ENCODE measurements around the gene DGKD.

The DGKD gene

DNA sequence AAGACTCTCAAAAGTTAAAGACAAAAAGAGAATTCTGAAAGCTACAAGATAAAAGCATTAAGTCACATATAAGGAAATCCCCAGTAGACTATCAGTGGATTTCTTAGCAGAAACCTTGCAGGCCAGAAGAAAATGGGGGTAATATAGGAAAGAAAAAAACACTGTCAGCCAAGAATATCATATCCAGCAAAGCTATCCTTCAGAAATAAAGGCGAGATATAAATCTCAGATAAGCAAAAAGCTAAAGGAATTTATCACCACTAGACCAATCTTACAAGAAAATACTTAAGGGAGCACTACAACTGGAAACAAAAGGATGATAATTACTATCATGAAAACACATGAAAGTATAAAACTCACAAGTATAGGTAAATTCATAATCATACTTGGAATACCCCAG, 149.2 kb downstream of the DGKD start:
- Histone ChIP-seq H2AFZ (ENCODE audit: low read depth, low read length, severe bottlenecking) (no peak overlapping the region), H3K27me3 (ENCODE audit: low read length) (no peaks in the 10 kb centered on the region), H3K9ac (ENCODE audit: low read length) (no peak overlapping the region), H3F3A (ENCODE audit: insufficient read depth) (no peaks in the 10 kb centered on the region), H3K9me3 (ENCODE audit: insufficient read depth, low read length) (peaks cover 10% of the 10 kb centered on the region; the same call in 1 of the 2 replicates), H4K20me1 (ENCODE audit: low read depth, low read length) (no peaks in the 10 kb centered on the region), H3K4me3 (ENCODE audit: insufficient read depth, low read length, poor library complexity, severe bottlenecking) (no peak overlapping the region), H3K79me2 (ENCODE audit: insufficient read depth, low read length) (no peaks in the 10 kb centered on the region), H3K9me2 (replicated peaks; ENCODE audit: insufficient read depth, low read length) (no peaks in the 10 kb centered on the region), H3K4me2 (ENCODE audit: low read depth, low read length, poor library complexity, severe bottlenecking) (no peak overlapping the region), H3K27ac (ENCODE audit: low read depth, low read length) (no peak overlapping the region), H3K36me3 (ENCODE audit: low read length) (peaks cover 7% of the 10 kb centered on the region; the same call in 1 of the 2 replicates)
- TF ChIP-seq EZH2phosphoT487 (conservative IDR thresholded peaks at IDR 0.05; ENCODE audit: low read length) = no peak
- no peak for TF ChIP-seq CTCF (IDR thresholded peaks at IDR 0.05; ENCODE audit: insufficient read depth, low read length, poor library complexity, severe bottlenecking)

DNA sequence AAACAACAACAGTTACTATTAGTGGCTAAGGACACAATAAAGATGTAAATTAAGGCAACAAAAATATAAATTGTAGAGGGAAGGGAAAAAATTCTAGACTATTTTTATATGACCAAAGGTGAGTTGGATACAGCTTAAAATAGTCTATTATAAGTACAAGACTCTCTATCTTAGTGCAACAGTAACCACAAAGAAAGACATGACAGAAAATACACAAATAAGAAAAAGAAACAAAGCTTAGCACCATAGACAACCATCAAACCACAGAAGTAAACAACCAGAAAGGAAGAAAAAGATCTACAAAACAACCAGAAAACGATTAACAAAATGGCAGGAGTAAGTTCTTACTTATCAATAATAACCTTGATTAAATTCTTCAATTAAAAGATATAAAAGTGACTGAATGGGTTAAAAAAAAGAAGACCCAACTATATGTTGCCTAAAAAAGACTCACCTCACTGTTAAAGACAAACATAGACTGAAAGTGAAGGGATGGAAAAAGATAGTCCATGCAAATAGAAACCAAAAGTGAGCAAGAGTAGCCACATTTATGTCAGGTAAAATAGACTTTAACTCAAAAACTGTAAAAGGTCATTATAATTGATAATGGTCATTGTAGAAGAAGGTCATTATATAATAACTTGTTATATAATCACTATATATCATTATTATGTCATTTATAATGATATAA, 149.8 kb downstream of the DGKD start:
- H3K36me3 ChIP-seq (ENCODE audit: low read length) = peaks cover 7% of the 10 kb centered on the region; the same call in 1 of the 2 replicates

GRCh38 chr2:233513953-233514655, 159.8 kb downstream of the DGKD start:
- Histone ChIP-seq H3K9me3 (ENCODE audit: insufficient read depth, low read length) (no peaks in the 10 kb centered on the region), H3K27ac (ENCODE audit: low read depth, low read length) (peak overlapping the region; percentile 47), H3K9me2 (replicated peaks; ENCODE audit: insufficient read depth, low read length) (no peaks in the 10 kb centered on the region), H3K36me3 (ENCODE audit: low read length) (no peaks in the 10 kb centered on the region), H3K27me3 (ENCODE audit: low read length) (no peaks in the 10 kb centered on the region), H3K79me2 (ENCODE audit: insufficient read depth, low read length) (no peaks in the 10 kb centered on the region), H2AFZ (ENCODE audit: low read depth, low read length, severe bottlenecking) (peak overlapping the region; percentile 10), H3K4me2 (ENCODE audit: low read depth, low read length, poor library complexity, severe bottlenecking) (peak overlapping the region; percentile 46), H4K20me1 (ENCODE audit: low read depth, low read length) (no peaks in the 10 kb centered on the region), H3K4me3 (ENCODE audit: insufficient read depth, low read length, poor library complexity, severe bottlenecking) (no peak overlapping the region), H3F3A (ENCODE audit: insufficient read depth) (no peaks in the 10 kb centered on the region), H3K9ac (ENCODE audit: low read length) (no peak overlapping the region)
- TF ChIP-seq CTCF (IDR thresholded peaks at IDR 0.05; ENCODE audit: insufficient read depth, low read length, poor library complexity, severe bottlenecking) (no peak), EZH2phosphoT487 (conservative IDR thresholded peaks at IDR 0.05; ENCODE audit: low read length) (no peak)

More for the DNA sequence above, 149.8 kb downstream of the DGKD start:
- Histone ChIP-seq H4K20me1 (ENCODE audit: low read depth, low read length) (no peaks in the 10 kb centered on the region), H3K27me3 (ENCODE audit: low read length) (no peaks in the 10 kb centered on the region), H2AFZ (ENCODE audit: low read depth, low read length, severe bottlenecking) (no peak overlapping the region), H3K4me2 (ENCODE audit: low read depth, low read length, poor library complexity, severe bottlenecking) (peak overlapping the region; percentile 13), H3K79me2 (ENCODE audit: insufficient read depth, low read length) (no peaks in the 10 kb centered on the region), H3K9me2 (replicated peaks; ENCODE audit: insufficient read depth, low read length) (no peaks in the 10 kb centered on the region), H3K27ac (ENCODE audit: low read depth, low read length) (no peak overlapping the region), H3K9ac (ENCODE audit: low read length) (no peak overlapping the region), H3K9me3 (ENCODE audit: insufficient read depth, low read length) (peaks cover 10% of the 10 kb centered on the region; the same call in 1 of the 2 replicates), H3K4me3 (ENCODE audit: insufficient read depth, low read length, poor library complexity, severe bottlenecking) (no peak overlapping the region), H3F3A (ENCODE audit: insufficient read depth) (no peaks in the 10 kb centered on the region)
- TF ChIP-seq CTCF (IDR thresholded peaks at IDR 0.05; ENCODE audit: insufficient read depth, low read length, poor library complexity, severe bottlenecking) (no peak), EZH2phosphoT487 (conservative IDR thresholded peaks at IDR 0.05; ENCODE audit: low read length) (no peak)
